OCI-LY7 (cell line): Measurements from ENCODE around the gene KCNMA1. TPM values are rescaled to one million over a fixed set of nuclear protein-coding genes. Genes with fewer than 3 reads are reported as not detected.

ENCODE experiments used
- BruUV-seq: library from RNA; stranded (reverse); fragments of 400-500 nt; replicated peaks from 2 replicates; lab custom pipeline; 2021; lab: Mats Ljungman, UMichigan
- CTCF ChIA-PET: fragments of 300-600 bp; sonication (Branson Sonifier 250); formaldehyde crosslinking; loops from one replicate; lab custom pipeline; 2022; ENCODE audit warnings: antibody characterized with exemption; ENCODE audit not compliant: unreplicated experiment; lab: Charles Lee
- POLR2A ChIA-PET: fragments of 300-600 bp; sonication (Branson Sonifier 250); formaldehyde crosslinking; loops from one replicate; lab custom pipeline; 2022; ENCODE audit warnings: antibody characterized with exemption; lab: Charles Lee
- DNase-seq: peaks from one replicate; pipeline ENCODE4 v3.0.0-alpha.2; 2015; ENCODE audit warnings: low spot score
- H2AFZ ChIP-seq: fragments of 200-600 bp; sonication (generic), shearing (Covaris generic); 2 replicates; pipeline ENCODE4 v1.6.1; 2014; ENCODE audit warnings: mild to moderate bottlenecking, antibody characterized with exemption, low read length, moderate library complexity
- H3K27ac ChIP-seq: fragments of 200-600 bp; sonication (generic); 2 replicates; pipeline ENCODE4 v1.5.1; 2014; ENCODE audit warnings: mixed run types, low read depth, mild to moderate bottlenecking, moderate library complexity, low read length, inconsistent platforms; ENCODE audit not compliant: poor library complexity, severe bottlenecking
- H3K36me3 ChIP-seq: fragments of 200-600 bp; sonication (generic); 2 replicates; pipeline ENCODE4 v1.6.1; 2014; ENCODE audit warnings: mild to moderate bottlenecking, antibody characterized with exemption, low read length, moderate library complexity, mixed read lengths; ENCODE audit not compliant: insufficient read depth
- H3K4me1 ChIP-seq: fragments of 200-600 bp; sonication (generic); 2 replicates; pipeline ENCODE4 v1.5.1; 2014; ENCODE audit warnings: mild to moderate bottlenecking, low read length; ENCODE audit not compliant: insufficient read depth, poor library complexity, severe bottlenecking
- H3K4me2 ChIP-seq: fragments of 200-600 bp; sonication (generic); 2 replicates; pipeline ENCODE4 v1.6.1; 2014; ENCODE audit warnings: mild to moderate bottlenecking, low read length
- H3K4me3 ChIP-seq: fragments of 200-600 bp; sonication (generic); 2 replicates; pipeline ENCODE4 v1.5.1; 2014; ENCODE audit warnings: mild to moderate bottlenecking, low read depth, low read length; ENCODE audit not compliant: poor library complexity, severe bottlenecking
- H3K79me2 ChIP-seq: fragments of 200-600 bp; sonication (generic); 2 replicates; pipeline ENCODE4 v1.6.1; 2016; ENCODE audit warnings: low read depth, mild to moderate bottlenecking, low read length, moderate library complexity, mixed read lengths; ENCODE audit not compliant: insufficient read depth
- H3K9me2 ChIP-seq: fragments of 200-600 bp; sonication (generic); 2 replicates; pipeline ENCODE4 v1.6.1; 2016; ENCODE audit warnings: mild to moderate bottlenecking, low read length, mixed read lengths; ENCODE audit not compliant: insufficient read depth
- H3K9me3 ChIP-seq: fragments of 200-600 bp; sonication (generic); 2 replicates; pipeline ENCODE4 v1.6.1; 2014; ENCODE audit warnings: mild to moderate bottlenecking, mixed run types, low read length, mixed read lengths
- H4K20me1 ChIP-seq: fragments of 200-600 bp; sonication (generic); 2 replicates; pipeline ENCODE4 v1.6.1; 2014; ENCODE audit warnings: mild to moderate bottlenecking, antibody characterized with exemption, low read length, moderate library complexity, mixed read lengths; ENCODE audit not compliant: insufficient read depth
- CTCF ChIP-seq: fragments of 200-600 bp; sonication (generic); conservative IDR thresholded peaks from 2 replicates; pipeline ENCODE4 v1.5.1; 2014; ENCODE audit warnings: mild to moderate bottlenecking, antibody characterized with exemption, low read length, moderate library complexity, mixed read lengths
- EZH2phosphoT487 ChIP-seq: fragments of 200-600 bp; sonication (generic); IDR thresholded peaks from 2 replicates; pipeline ENCODE4 v1.6.1; 2018; ENCODE audit warnings: low read depth, borderline replicate concordance, mild to moderate bottlenecking, mixed run types, antibody characterized with exemption, low read length, moderate library complexity, mixed read lengths
- intact Hi-C: fragments of 100-400 bp; cut with micrococcal nuclease; formaldehyde crosslinking; loops from one replicate; pipeline ENCODE4 v1.10.0; 2022; ENCODE audit not compliant: unreplicated experiment
- total RNA-seq, 2 experiments: library from RNA; depleted of rRNA in 1 of 2; stranded (reverse); fragments of >200 nt in 1 of 2; shearing (Covaris generic) in 1 of 2; gene quantifications; 2 replicates each; pipeline ENCODE4 v1.2.3, GENCODE V29; 2014 to 2022

KCNMA1 gene
- total RNA-seq, 2 experiments from 2014 or later = not detected

GRCh38 chr10:77552252-77552651 lies 85.4 kb downstream of the KCNMA1 start:
- intact Hi-C loops = no loop called here
- no peaks in the 10 kb centered on the region for H3K9me3 ChIP-seq
- H3K27ac ChIP-seq = no peak overlapping the region
- ChIA-PET CTCF (no interaction called here), POLR2A (no interaction called here)
- H3K9me2 ChIP-seq = no peaks in the 10 kb centered on the region
- TF ChIP-seq EZH2phosphoT487 = no peak
- TF ChIP-seq CTCF = no peak
- H3K36me3 ChIP-seq = no peaks in the 10 kb centered on the region
- no peaks in the 10 kb centered on the region for H4K20me1 ChIP-seq
- H3K4me2 ChIP-seq = no peak overlapping the region
- no TSS peak for BruUV-seq
- no peak overlapping the region for H2AFZ ChIP-seq
- no peaks in the 10 kb centered on the region for H3K4me1 ChIP-seq
- H3K79me2 ChIP-seq = no peaks in the 10 kb centered on the region
- H3K4me3 ChIP-seq = no peak overlapping the region
- DNase-seq = no peak

GRCh38 chr10:77550378-77550777 lies 87.2 kb downstream of the KCNMA1 start:
- intact Hi-C loops = no loop called here
- ChIA-PET CTCF (no interaction called here), POLR2A (interaction anchor here (0.6 kb wide), 1 partner anchor 568 kb away, joined by 3 read pairs; no protein-coding TSS in a partner anchor)
- Histone ChIP-seq H3K4me3 (no peak overlapping the region), H4K20me1 (no peaks in the 10 kb centered on the region), H3K79me2 (no peaks in the 10 kb centered on the region), H2AFZ (no peak overlapping the region), H3K9me2 (no peaks in the 10 kb centered on the region), H3K9me3 (no peaks in the 10 kb centered on the region), H3K27ac (no peak overlapping the region), H3K4me2 (no peak overlapping the region), H3K4me1 (no peaks in the 10 kb centered on the region), H3K36me3 (no peaks in the 10 kb centered on the region)
- DNase-seq = no peak
- no peak for TF ChIP-seq EZH2phosphoT487
- no peak for TF ChIP-seq CTCF
- BruUV-seq = no TSS peak

- Histone ChIP-seq H3K27ac (no peak overlapping the region), H3K79me2 (no peaks in the 10 kb centered on the region), H3K4me1 (no peaks in the 10 kb centered on the region), H3K4me2 (no peak overlapping the region), H2AFZ (no peak overlapping the region), H3K9me2 (no peaks in the 10 kb centered on the region), H4K20me1 (no peaks in the 10 kb centered on the region), H3K36me3 (no peaks in the 10 kb centered on the region), H3K4me3 (no peak overlapping the region), H3K9me3 (no peaks in the 10 kb centered on the region)
- POLR2A ChIA-PET = no interaction called here
- intact Hi-C loops = no loop called here
- CTCF ChIA-PET = no interaction called here
- no peak for DNase-seq
- BruUV-seq = no TSS peak
- TF ChIP-seq CTCF = no peak
- TF ChIP-seq EZH2phosphoT487 = no peak
Observed at GRCh38 chr10:77548671-77549070, 88.9 kb downstream of the KCNMA1 start.
